Embryonic facial prominence (tissue), 1 donor: ENCODE data around the gene ANO6.
"Not testable (repeated sequence)": the region's sequence is repeated elsewhere in the genome, so short reads cannot be mapped to it uniquely, and the experiment has no call there.

ENCODE experiments used
- DNase-seq: peaks from one replicate; pipeline ENCODE4 v3.0.0-alpha.2; 2016; ENCODE audit errors: extremely low spot score

Gene ANO6

DNA sequence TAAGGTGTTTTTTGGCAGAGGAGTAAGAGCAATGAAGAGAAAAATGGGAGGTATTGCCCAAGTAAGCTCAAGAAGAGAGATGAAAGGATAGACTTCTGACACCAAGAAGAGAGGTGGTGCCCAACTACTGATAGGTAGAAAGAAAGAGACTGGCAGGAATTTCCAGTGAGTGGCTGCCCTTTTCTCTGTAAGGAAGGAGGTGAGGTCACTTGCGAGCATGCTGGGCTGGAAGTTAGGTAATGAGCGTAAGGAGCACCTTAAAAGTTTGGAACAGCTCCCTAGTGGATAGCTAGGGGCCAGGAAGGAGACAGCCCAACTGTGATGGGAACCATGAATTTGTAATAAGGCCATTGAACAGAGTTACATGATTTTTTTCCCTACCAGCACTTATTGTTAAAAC, 127.0 kb downstream of the ANO6 start:
- no peak for DNase-seq

DNA sequence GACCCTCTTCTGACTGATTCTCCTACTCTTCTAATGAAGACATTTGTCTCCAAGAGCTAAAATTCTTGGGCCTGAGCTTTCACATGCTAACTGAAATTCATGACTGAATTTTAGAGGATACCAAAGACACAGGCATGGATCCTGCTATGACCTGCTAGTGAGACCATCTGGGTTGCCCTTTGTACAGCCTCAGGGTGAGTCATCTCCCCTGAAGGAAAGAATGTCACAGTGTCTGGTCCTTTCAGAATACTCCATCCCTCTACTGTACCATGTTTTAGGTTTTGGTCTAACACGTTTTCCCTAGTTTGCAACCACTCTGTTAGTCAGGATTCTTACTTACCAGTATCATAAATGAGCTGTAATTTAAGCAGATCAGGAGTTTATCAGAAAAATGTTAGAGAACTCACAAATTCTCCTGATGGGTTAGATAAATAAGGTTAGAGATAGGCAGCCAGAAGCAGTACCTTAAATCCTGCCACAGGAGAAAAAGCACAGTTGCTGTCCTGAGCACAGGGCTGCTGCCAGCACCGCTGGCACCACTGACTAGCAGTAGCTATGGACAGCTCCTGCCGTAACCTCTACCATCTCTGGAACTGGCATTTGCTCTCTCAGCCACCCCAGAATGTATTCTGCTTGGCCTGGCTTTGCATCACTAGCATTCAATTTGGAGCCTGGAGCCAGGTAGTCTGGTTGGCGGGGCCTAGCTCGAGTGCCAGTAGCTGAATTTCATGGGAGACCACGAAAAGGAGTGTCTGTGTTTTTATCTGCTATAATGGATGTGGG, 127.6 kb downstream of the ANO6 start:
- no peak for DNase-seq

- DNase-seq, result no peak
Measured at GRCh38 chr12:45348311-45348710, 132.4 kb downstream of the ANO6 start.

DNA sequence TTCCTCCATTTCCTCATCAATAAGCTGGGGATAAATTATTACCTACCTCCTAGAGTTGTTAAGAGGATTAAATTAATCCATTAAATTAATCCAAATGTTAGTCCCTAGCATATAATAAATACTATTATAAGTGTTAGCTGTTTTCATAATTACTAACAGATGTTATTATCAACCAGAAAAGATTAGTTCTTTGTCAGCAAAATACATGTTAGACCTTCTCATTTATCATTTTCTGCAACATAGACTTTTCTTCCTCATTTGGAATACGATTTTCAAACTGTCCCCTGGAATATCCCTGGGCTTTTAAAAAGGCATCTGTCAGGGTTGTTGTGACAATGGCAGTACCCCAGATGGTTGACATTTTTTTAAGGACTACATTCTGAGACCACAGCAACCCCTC, 133.1 kb downstream of the ANO6 start:
- DNase-seq, result no peak

DNA sequence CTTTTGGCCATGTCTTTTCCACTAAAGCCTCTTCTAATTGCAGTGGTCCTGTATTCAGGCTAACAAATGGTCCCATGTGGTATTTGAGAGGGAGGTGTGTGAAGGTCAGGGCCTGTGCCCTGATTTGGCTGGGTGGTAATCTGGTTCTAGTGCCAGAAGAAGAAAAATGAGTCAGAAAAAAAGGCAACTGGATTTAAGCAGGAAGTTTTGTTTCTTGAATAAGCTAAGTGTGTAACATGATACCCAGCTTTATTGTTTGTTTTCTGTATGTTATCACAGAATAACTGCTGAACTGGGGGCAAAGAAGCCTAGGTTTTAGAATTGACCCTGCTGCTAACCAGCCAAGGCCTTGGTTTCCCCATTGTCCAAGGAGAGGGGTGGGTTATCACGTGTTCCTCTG, 134.0 kb downstream of the ANO6 start:
- no peak for DNase-seq

DNA sequence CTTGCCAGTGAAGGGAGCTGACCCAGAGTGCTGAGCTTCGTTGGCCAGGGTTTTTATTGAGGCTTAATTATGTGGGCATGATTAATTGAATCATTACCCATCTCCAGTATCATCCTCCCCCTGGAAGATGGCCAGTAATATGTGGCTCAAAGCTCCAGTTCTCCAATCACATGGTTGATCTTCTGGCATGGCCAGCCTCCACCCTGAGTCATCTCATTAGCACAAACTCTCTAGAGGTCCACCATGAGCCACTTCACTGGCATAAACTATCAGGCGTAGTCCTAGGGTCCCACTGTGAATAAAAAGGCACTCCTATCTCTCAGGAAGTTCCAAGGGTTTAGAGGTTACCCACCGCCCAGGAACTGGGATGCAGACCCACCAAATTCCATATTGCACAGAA, 135.0 kb downstream of the ANO6 start:
- no peak for DNase-seq

GRCh38 chr12:45351921-45352670, 136.2 kb downstream of the ANO6 start:
- DNase-seq, result no peak

GRCh38 chr12:45353944-45354343, 138.0 kb downstream of the ANO6 start:
- no peak for DNase-seq

DNA sequence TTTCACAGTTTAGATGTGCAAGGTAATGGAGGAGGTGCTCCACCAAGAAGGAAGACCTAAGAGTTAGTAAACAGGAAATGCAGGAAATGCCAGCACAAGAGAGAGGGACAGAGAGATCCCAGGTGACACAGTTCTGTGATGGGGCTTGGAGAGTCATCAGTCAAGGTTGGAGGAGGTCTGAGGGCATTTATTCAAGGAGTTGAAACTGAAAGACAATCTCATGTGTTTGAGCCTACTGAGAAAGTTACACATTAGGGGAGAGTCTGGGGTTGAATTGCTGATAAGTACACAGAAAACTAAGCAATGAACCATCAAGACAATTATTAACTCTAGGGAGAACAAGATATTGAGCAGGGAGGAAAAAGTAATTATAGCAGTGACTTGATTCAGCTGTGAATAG, 138.5 kb downstream of the ANO6 start:
- DNase-seq, result no peak

DNA sequence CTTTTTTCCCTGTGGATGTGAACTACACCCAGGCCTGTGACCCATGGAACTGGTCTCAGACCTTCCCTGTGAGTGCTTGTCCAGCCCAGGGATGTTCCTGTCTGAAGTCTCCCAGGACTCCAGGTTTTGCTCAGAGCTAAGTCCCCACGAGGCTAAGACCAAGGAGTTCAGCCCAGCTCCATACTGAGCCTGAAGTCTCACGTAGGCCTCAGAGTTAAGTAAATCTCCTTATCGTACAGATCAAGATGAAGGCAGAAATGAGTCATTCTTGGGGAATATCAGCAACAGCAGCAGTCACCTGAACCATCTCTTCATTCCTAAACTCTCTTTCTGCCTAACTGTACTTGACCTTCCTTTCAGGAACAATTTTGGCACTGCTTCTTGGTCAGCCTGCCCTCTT, 139.8 kb downstream of the ANO6 start:
- no peak for DNase-seq

DNA sequence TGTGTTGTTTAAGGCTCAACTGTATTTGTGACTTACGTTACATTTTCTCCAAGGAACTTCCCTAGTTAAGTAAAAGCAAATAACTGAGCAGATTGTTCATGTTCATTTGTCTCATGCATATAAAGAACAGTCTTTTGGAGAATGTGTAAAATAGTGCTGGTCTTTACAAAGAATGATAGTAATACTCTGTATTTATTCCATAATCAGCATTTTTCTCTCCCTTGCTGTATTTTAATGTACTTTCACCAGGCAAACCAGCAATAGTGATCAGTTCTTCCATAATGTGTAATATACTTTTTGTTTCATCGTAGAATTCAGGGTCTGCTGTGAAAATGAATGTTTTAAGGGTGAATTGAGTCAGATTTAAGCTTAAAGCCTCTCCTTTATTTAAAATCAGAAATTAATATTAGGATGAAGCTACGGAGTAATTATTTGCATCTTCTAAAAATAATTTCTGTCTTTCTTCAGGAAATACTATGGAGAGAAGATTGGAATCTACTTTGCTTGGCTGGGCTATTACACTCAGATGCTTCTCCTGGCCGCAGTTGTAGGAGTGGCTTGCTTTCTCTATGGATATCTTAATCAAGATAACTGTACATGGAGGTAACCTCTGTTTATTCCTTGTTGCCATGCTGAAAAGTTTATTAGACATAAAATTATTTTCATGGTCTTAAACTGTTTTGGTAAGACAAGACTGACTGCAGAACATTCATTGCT, 141.1 kb downstream of the ANO6 start:
- no peak for DNase-seq

GRCh38 chr12:45357539-45358417, 141.9 kb downstream of the ANO6 start:
- peak; percentile 22 for DNase-seq

GRCh38 chr12:45362291-45362690, 146.4 kb downstream of the ANO6 start:
- DNase-seq, result no peak

DNA sequence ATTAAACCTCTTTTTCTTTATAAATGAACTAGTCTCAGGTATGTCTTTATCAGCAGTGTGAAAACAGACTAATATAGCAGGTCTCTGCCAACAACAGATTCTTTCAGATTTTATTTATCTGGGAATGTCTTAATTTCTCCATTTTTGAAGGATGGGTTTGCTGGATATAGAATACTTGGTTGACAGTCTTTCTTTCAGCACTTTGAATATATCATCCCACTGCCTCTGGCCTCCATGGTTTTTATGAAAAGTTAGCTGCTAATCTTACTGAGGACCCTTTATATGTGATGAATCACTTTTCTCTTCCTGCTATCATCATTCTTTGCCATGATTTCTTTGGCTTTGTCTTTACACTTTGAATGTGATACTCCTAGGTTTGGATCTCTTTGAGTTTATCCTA, 148.0 kb downstream of the ANO6 start:
- DNase-seq, result no peak

GRCh38 chr12:45368841-45369489, 153.1 kb downstream of the ANO6 start:
- no peak for DNase-seq

DNA sequence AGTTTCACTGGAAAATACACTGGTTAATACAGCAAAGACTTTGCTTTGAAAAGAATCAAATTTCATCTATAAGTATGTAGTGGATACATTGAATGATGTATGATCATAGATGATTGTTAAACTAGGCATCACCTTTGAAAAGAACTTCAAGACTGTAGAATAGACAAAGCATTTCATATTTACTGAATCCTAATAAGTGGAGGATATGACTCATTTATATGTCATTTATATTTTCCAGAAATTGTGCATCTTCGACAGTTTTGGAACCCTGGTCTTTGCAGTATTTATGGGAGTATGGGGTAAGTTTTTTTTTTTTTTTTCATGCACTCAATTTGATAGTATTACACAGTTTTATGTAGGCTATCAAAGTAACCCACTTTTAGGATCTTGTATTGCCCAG, 161.9 kb downstream of the ANO6 start:
- no peak for DNase-seq

DNA sequence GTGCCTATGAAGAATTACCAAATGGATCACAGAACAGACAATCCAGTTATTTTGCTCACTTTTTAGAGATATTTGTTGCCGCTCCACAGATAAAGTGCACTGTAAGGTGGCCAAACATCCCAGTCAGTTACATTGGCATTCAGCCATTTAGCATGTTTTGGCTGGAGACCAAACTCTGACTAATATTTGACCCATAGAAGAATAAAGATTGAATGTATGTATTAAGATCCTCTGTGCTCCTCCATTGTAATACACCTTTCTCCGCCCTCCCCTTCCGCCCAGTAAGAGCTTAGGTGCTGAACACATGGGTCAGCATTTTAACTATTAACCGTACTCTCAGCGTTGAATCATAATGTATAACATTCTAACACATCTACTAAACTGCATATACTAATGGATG, 163.4 kb downstream of the ANO6 start:
- no peak for DNase-seq

- DNase-seq, result no peak
Measured at GRCh38 chr12:45381351-45381750, 165.5 kb downstream of the ANO6 start.

- no peak for DNase-seq
Measured at GRCh38 chr12:45388545-45388944, 172.7 kb downstream of the ANO6 start.

GRCh38 chr12:45389426-45389825, 173.5 kb downstream of the ANO6 start:
- no peak for DNase-seq

DNA sequence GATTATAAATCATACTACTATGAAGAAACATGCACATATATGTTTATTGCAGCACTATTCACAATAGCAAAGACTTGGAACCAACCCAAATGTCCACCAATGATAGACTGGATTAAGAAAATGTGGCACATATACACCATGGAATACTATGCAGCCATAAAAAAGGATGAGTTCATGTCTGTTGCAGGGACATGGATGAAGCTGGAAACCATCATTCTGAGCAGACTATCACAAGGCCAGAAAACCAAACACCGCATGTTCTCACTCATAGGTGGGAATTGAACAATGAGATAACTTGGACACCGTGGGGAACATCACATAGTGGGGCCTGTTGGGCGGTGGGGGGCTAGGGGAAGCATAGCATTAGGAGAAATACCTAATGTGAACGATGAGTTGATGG, 181.6 kb downstream of the ANO6 start:
- DNase-seq, result not testable (repeated sequence)
